H9 (cell line): ENCODE measurements around the gene BCAS4. TPM values are rescaled to one million over a fixed set of nuclear protein-coding genes. Genes with fewer than 3 reads are reported as not detected.

ENCODE experiments used
- DNase-seq: peaks from one replicate; pipeline ENCODE4 v3.0.0-alpha.2; 2017
- H2AFZ ChIP-seq: one replicate; pipeline ENCODE4 v1.6.1; 2013; ENCODE audit warnings: mild to moderate bottlenecking, low read length, control low read depth, moderate library complexity
- H2AK5ac ChIP-seq: 2 replicates; pipeline ENCODE4 v1.6.1; 2013; ENCODE audit warnings: low read length, control low read depth, mixed read lengths; ENCODE audit not compliant: insufficient read length
- H2BK120ac ChIP-seq: one replicate; pipeline ENCODE4 v1.6.1; 2013; ENCODE audit warnings: low read depth, mild to moderate bottlenecking, low read length, control low read depth, inconsistent platforms; ENCODE audit not compliant: poor library complexity, severe bottlenecking
- H2BK12ac ChIP-seq: 2 replicates; pipeline ENCODE4 v1.6.1; 2013; ENCODE audit warnings: low read length, control low read depth, mixed read lengths, low read depth; ENCODE audit not compliant: insufficient read length
- H2BK15ac ChIP-seq: 2 replicates; pipeline ENCODE4 v1.6.1; 2013; ENCODE audit warnings: low read depth, low read length, control low read depth
- H2BK20ac ChIP-seq: one replicate; pipeline ENCODE4 v1.6.1; 2013; ENCODE audit warnings: low read depth, mild to moderate bottlenecking, low read length, control low read depth, inconsistent platforms; ENCODE audit not compliant: poor library complexity, severe bottlenecking
- H2BK5ac ChIP-seq: 2 replicates; pipeline ENCODE4 v1.6.1; 2013; ENCODE audit warnings: low read length, control low read depth, mixed read lengths; ENCODE audit not compliant: insufficient read length
- H3K14ac ChIP-seq: 2 replicates; pipeline ENCODE4 v1.6.1; 2013; ENCODE audit warnings: low read length, control low read depth; ENCODE audit not compliant: insufficient read depth
- H3K18ac ChIP-seq: 2 replicates; pipeline ENCODE4 v1.6.1; 2013; ENCODE audit warnings: low read depth, mild to moderate bottlenecking, mixed read lengths, low read length, control low read depth; ENCODE audit not compliant: insufficient read length
- H3K23ac ChIP-seq: 2 replicates; pipeline ENCODE4 v1.6.1; 2013; ENCODE audit warnings: low read length, control low read depth, mixed read lengths, low read depth; ENCODE audit not compliant: insufficient read length
- H3K23me2 ChIP-seq: 2 replicates; pipeline ENCODE4 v1.6.1; 2013; ENCODE audit warnings: low read depth, mild to moderate bottlenecking, mixed read lengths, low read length, control low read depth; ENCODE audit not compliant: insufficient read length, poor library complexity, severe bottlenecking
- H3K27ac ChIP-seq: 2 replicates; pipeline ENCODE4 v1.5.1; 2013; ENCODE audit warnings: low read length, control low read depth, mixed read lengths, low read depth; ENCODE audit not compliant: insufficient read length
- H3K27me3 ChIP-seq: 2 replicates; pipeline ENCODE4 v1.6.1; 2013; ENCODE audit warnings: low read length, control low read depth, inconsistent platforms; ENCODE audit not compliant: insufficient read depth
- H3K4ac ChIP-seq: 2 replicates; pipeline ENCODE4 v1.6.1; 2013; ENCODE audit warnings: low read depth, mild to moderate bottlenecking, control low read depth, inconsistent platforms, low read length, moderate library complexity
- H3K4me1 ChIP-seq: 2 replicates; pipeline ENCODE4 v1.6.1; 2013; ENCODE audit warnings: low read length, control low read depth, inconsistent platforms; ENCODE audit not compliant: insufficient read depth
- H3K4me2 ChIP-seq: 2 replicates; pipeline ENCODE4 v1.6.1; 2013; ENCODE audit warnings: low read length, control low read depth, mixed read lengths; ENCODE audit not compliant: insufficient read length, insufficient read depth
- H3K56ac ChIP-seq: 2 replicates; pipeline ENCODE4 v1.6.1; 2013; ENCODE audit warnings: low read depth, mild to moderate bottlenecking, mixed read lengths, low read length, control low read depth; ENCODE audit not compliant: insufficient read length
- H3K79me1 ChIP-seq: 2 replicates; pipeline ENCODE4 v1.6.1; 2013; ENCODE audit warnings: low read depth, mild to moderate bottlenecking, moderate library complexity, low read length, control low read depth, inconsistent platforms; ENCODE audit not compliant: insufficient read depth, poor library complexity, severe bottlenecking
- H3K79me2 ChIP-seq: 2 replicates; pipeline ENCODE4 v1.6.1; 2013; ENCODE audit warnings: low read length, control low read depth, inconsistent platforms; ENCODE audit not compliant: insufficient read depth
- H3K9ac ChIP-seq: 2 replicates; pipeline ENCODE4 v1.6.1; 2013; ENCODE audit warnings: low read length, control low read depth, mixed read lengths; ENCODE audit not compliant: insufficient read length; ENCODE audit errors: extremely low read depth
- H3K9me3 ChIP-seq: one replicate; pipeline ENCODE4 v1.6.1; 2013; ENCODE audit warnings: low read depth, low read length, inconsistent platforms; ENCODE audit not compliant: control insufficient read depth
- H3T11ph ChIP-seq: one replicate; pipeline ENCODE4 v1.6.1; 2013; ENCODE audit warnings: mild to moderate bottlenecking, low read length, control low read depth, inconsistent platforms
- H4K20me1 ChIP-seq: one replicate; pipeline ENCODE4 v1.6.1; 2013; ENCODE audit not compliant: control insufficient read depth, insufficient read length, insufficient read depth
- H4K5ac ChIP-seq: 2 replicates; pipeline ENCODE4 v1.6.1; 2013; ENCODE audit warnings: low read depth, mild to moderate bottlenecking, mixed read lengths, low read length, control low read depth; ENCODE audit not compliant: insufficient read length
- H4K8ac ChIP-seq: replicated peaks from 2 replicates; pipeline ENCODE4 v1.6.1; 2013; ENCODE audit warnings: low read length, control low read depth, mixed read lengths, low read depth; ENCODE audit not compliant: insufficient read length
- H4K91ac ChIP-seq: 2 replicates; pipeline ENCODE4 v1.6.1; 2013; ENCODE audit warnings: low read depth, mild to moderate bottlenecking, moderate library complexity, mixed read lengths, low read length, control low read depth; ENCODE audit not compliant: insufficient read length
- H3K27ac Mint-ChIP-seq, 3 experiments: 2 replicates in 2 of 3; 3 replicates in 1 of 3; pipeline ENCODE4 v1.8.0; 2020 to 2021; ENCODE audit warnings: mixed read lengths in 3 of 3, mild to moderate bottlenecking in 1 of 3, moderate library complexity in 1 of 3
- H3K27me3 Mint-ChIP-seq: 2 replicates; pipeline ENCODE4 v1.8.0; 2021; ENCODE audit warnings: low read depth, mild to moderate bottlenecking, moderate library complexity, mixed read lengths
- H3K36me3 Mint-ChIP-seq, 3 experiments: 2 replicates in 2 of 3; 3 replicates in 1 of 3; pipeline ENCODE4 v1.8.0; 2020 to 2021; ENCODE audit warnings: low read depth in 3 of 3, mixed read lengths in 3 of 3; ENCODE audit not compliant: insufficient read depth in 1 of 3
- H3K4me1 Mint-ChIP-seq, 2 experiments: 2 replicates each; pipeline ENCODE4 v1.8.0; 2020; ENCODE audit warnings: mixed read lengths in 2 of 2
- H3K4me3 Mint-ChIP-seq, 2 experiments: 2 replicates in 1 of 2; 3 replicates in 1 of 2; pipeline ENCODE4 v1.8.0; 2020 to 2021; ENCODE audit warnings: mild to moderate bottlenecking in 2 of 2, mixed read lengths in 2 of 2, moderate library complexity in 1 of 2
- H3K9me3 Mint-ChIP-seq, 2 experiments: 2 replicates in 1 of 2; 3 replicates in 1 of 2; pipeline ENCODE4 v1.8.0; 2020; ENCODE audit warnings: mild to moderate bottlenecking in 2 of 2, mixed read lengths in 2 of 2, moderate library complexity in 1 of 2
- CTCF ChIP-seq: fragments of 200-600 bp; sonication (generic); conservative IDR thresholded peaks from 3 replicates; pipeline ENCODE4 v1.8.0; 2021; ENCODE audit warnings: antibody characterized with exemption, mild to moderate bottlenecking
- WGBS: extraction: QIAGEN DNeasy Blood & Tissue Kit; methylation state at CpG from one replicate; pipeline ENCODE4 v1.1.7; 2013; ENCODE audit warnings: missing lambda C conversion rate, low lambda C conversion rate, mixed read lengths; ENCODE audit not compliant: insufficient read length; ENCODE audit errors: extremely low coverage; 5-methylcytosine and 5-hydroxymethylcytosine counted together
- total RNA-seq: library from RNA; stranded (reverse); gene quantifications from 2 replicates; pipeline ENCODE4 v1.2.1, GENCODE V29; 2021

Gene BCAS4
- total RNA-seq, 1 experiment from 2014 or later: 16.9 TPM

DNA sequence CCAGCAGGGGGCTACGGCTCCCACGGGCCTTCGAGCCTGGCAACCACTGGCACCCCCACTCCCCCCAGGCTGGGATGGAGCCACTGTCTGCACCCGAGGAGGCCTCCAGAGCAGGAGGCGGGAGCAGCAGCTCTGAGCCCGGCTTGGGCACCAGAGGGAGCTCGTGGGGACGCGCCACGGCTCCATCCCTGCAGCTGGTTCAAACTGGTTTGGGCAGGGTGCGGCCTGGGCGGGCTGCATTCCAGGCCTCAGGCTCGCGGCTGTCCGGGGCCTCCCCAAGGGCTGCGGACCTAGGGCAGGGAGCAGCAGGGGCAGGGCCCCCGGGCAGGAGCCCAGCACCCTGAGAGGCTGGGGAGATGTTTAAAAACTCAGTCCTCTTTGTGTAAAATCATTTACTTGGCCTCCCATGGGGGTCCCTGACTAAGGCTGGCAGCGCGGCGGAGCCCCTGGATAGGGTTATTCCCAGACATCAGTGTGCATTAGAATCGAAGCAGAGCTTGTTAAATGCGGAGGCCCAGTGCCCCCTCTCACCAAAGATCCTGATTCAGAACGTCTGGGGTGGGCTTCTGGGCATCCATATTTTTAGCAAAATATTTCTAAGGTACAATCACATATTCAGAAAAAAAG lies 4.1 kb upstream of the BCAS4 start:
- Histone ChIP-seq H3T11ph (no peak overlapping the region), H3K27ac (no peak overlapping the region), H3K9ac (peak overlapping the region; percentile 4), H3K79me1 (no peaks in the 10 kb centered on the region), H3K23ac (no peak overlapping the region), H3K9me3 (no peaks in the 10 kb centered on the region), H3K4ac (no peak overlapping the region; the same call in 1 of the 2 replicates), H4K8ac (no peak overlapping the region), H3K4me1 (no peaks in the 10 kb centered on the region), H2BK120ac (peak overlapping the region; percentile 40), H3K27me3 (no peaks in the 10 kb centered on the region), H2BK12ac (no peak overlapping the region), H2BK5ac (no peak overlapping the region), H4K20me1 (no peaks in the 10 kb centered on the region), H2BK20ac (no peak overlapping the region), H4K5ac (no peak overlapping the region), H3K79me2 (no peaks in the 10 kb centered on the region), H3K56ac (no peak overlapping the region), H3K4me2 (no peak overlapping the region), H2AK5ac (no peak overlapping the region), H2BK15ac (no peak overlapping the region), H2AFZ (no peak overlapping the region), H3K14ac (peak overlapping the region; percentile 38; the same call in 1 of the 2 replicates), H3K18ac (peak overlapping the region; percentile 1), H4K91ac (no peak overlapping the region), H3K23me2 (no peaks in the 10 kb centered on the region)
- Mint-ChIP-seq H3K27me3 (peaks cover 11% of the 10 kb centered on the region; the same call in 1 of the 2 replicates), H3K9me3 (no peaks in the 10 kb centered on the region), H3K4me3 (no peak overlapping the region), H3K36me3 (no peaks in the 10 kb centered on the region), H3K4me1 (peaks cover 20 to 40% of the 10 kb centered on the region in 2 experiments), H3K27ac (peak overlapping the region; percentile 68 to 83 (median 83); a peak in 3 of 7 replicates)
- no CpG with 5 or more reads among the region's 23 CpGs for WGBS
- peak; percentile 81 for TF ChIP-seq CTCF
- DNase-seq: peak; percentile 94
